D721Med (cell line): ENCODE measurements around the gene ABHD17A.

Experiments
- DNase-seq: peaks from one replicate; pipeline ENCODE4 v3.0.0; 2011; ENCODE audit warnings: low spot score; ENCODE audit not compliant: insufficient read length
- FAIRE-seq: peaks from 2 replicates; lab custom pipeline; 2011; peaks lifted over from hg19 to GRCh38; lab: Jason Lieb, UNC
- TF ChIP-seq, protein P1 (sequence below): IDR thresholded peaks from 2 replicates; pipeline ENCODE4 v1.5.1; 2012; ENCODE audit warnings: mild to moderate bottlenecking, control low read depth; ENCODE audit not compliant: insufficient read depth; ENCODE audit errors: missing control alignments

Gene ABHD17A

DNA sequence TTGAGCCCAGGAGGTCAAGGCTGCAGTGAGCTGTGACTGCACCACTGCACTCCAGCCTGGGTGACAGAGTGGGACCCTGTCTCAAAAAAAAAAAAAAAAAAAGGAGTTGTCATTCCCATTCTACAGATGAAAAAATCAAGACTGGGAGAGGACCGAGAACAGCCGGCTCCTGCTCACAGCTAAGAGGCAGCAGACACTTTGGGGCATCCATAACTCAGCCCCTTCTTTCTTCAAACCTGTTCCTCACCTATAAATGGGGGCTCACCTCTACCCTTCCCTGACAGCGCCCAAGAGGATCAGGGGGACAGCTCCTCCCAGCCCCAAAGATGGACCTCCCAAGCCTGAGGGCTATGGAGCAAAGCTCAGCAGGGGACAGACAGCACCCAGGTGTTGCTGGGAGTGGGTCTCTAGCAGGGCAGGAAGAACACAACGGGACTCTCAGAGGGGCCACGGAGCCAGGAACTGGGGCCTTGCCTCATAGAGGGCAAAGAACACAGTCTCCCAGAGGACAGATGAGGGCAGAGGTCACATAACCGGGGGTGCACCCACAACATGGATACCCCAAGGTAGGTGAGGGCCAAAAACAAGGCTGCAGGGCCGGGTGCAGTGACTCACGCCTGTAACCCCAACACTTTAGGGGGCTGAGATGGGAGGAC is 18.5 kb downstream of the ABHD17A start:
- TF ChIP-seq, protein P1, sequence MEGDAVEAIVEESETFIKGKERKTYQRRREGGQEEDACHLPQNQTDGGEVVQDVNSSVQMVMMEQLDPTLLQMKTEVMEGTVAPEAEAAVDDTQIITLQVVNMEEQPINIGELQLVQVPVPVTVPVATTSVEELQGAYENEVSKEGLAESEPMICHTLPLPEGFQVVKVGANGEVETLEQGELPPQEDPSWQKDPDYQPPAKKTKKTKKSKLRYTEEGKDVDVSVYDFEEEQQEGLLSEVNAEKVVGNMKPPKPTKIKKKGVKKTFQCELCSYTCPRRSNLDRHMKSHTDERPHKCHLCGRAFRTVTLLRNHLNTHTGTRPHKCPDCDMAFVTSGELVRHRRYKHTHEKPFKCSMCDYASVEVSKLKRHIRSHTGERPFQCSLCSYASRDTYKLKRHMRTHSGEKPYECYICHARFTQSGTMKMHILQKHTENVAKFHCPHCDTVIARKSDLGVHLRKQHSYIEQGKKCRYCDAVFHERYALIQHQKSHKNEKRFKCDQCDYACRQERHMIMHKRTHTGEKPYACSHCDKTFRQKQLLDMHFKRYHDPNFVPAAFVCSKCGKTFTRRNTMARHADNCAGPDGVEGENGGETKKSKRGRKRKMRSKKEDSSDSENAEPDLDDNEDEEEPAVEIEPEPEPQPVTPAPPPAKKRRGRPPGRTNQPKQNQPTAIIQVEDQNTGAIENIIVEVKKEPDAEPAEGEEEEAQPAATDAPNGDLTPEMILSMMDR, result no peak
- no peak for FAIRE-seq
- DNase-seq, result no peak

DNA sequence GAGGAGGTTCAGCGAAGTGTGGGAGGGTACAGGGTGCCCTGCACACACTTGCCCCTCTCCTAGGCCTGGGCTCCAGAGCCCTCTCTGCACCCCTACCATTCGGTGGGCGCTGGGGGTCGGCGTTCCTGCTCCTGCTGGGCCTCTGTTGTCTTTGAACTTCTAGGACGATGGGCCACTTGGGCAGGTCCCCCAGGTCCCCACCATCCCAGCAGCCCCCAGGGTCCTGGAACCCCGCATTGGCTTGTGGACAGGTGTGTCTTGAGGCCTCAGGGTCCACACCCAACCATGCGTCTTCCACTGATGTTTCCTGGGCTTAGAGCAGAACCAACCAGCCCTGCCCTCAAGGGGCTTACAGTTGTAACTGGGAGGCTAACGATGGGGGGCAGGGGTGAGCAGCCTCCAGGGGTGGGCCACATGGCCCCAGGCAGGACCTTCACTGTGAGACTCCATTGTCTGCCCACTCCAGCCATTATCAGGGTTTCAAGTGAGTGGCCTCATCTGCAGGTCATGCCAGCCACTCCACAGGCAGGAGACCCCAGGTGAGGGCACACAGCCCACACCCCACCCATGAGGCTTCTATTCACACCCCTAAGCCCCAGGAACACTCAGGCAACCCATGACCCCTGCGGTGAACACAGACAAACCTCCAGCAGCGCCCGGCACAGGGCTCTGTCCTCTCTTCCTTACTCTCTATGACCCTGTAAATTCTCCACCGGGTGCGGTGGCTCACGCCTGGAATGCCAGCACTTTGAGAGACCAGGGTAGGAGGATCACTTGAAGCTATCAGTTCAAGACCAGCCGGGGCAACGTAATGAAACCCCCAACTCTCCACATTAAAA is 19.9 kb downstream of the ABHD17A start:
- FAIRE-seq (no peak), DNase-seq (no peak)
- TF ChIP-seq, protein P1, result no peak

DNA sequence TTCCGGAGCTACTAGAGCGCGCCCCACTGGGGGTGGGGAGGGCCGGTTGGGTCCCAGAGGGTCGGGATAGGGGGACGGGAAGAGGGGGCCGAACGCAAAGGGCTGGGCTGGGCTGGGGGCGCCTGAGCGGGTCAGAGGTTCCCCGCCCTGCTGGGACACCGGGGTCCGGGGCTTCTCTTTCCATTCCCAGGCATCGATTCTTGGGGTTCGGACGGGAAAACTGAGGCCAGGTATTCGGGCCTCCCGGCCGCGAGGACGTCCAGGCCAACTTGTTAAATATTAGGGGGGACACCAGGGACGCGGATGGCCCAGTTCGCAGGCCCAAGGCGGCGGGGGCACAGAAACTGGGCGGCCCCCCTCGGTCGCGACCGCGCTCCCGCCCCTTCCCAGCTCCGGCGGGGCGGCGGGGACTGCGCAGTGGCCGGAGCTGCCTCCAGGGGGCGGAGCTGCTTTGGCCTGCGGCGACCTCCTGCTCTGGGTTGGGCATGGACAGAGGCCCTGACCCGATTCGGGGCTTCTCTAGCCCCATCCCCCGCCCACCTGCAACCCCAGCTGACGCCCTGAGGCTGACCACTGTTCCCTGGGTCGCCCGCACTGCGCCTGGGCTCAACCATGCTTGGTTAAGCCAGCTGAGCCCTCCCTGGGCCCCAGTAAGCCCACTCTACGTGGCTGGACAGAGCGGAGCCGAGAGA is 20.7 kb downstream of the ABHD17A start:
- TF ChIP-seq, protein P1, result peak; percentile 58
- FAIRE-seq (no peak), DNase-seq (no peak)

DNA sequence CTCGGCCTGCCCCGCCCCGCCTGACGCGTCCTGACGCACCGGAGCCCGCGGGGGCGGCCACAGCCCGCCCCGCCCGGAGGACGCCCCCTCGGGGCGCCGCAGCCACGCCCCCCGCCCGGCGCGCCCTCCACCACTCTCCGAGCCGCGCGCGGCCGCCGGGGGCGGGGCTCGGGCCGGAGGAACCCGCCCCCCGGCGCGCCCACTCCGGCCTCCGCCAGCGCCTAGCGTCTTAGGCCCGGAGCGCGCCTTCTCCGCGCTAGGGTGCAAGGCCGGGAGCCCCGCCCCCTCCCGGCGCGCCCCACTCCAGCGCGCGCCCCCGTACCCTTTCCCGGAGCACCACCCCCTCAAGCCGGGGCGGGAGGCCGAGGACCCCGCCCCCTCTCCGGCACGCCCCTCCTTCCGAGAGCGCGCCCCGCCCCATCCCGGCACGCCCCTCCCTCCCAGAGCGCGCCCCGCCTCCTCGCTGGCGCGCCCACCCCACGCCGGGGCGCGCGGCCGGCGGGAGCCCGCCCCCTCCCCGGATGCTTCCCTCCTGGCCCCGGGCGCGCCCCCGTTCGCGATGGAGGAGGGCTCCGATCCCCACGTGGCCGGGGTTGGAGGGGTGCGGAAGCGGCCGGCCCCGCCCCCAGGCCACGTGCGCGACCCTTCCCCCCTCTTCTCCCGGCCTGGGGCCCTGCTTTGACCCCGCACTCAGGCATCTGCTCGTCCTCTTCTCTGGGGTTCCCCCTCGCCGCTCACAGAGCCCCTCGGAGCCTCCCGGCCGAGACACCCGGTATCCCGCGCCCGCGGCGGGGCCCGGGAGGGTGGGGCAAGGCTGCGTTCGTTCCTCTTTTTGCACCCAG is 21.4 kb downstream of the ABHD17A start:
- no peak for FAIRE-seq
- TF ChIP-seq, protein P1, result no peak
- peak; percentile 84 for DNase-seq

DNA sequence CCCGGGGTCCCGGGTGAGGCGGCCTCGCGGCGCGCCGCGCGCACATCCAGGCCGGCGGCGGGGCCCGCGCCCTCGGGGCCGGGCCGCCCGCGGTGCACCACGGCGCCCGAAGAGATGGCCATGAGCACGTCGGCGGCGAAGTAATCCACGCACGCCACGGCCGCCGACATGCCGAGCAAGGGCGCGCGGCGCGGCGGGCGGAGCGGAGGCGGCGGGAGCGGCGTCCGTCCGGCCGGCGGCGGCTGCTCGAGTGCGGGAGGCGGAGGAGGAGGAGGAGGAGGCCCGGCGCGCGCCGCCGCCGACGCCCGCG is 22.0 kb downstream of the ABHD17A start, which contains the start of gene KLF16:
TSS of gene KLF16 (minus strand) at position 252 of the 310 bp plus-strand sequence. CDS start at position 170, 82 bp downstream.
- DNase-seq (no peak), FAIRE-seq (no peak)
- TF ChIP-seq, protein P1, result no peak

DNA sequence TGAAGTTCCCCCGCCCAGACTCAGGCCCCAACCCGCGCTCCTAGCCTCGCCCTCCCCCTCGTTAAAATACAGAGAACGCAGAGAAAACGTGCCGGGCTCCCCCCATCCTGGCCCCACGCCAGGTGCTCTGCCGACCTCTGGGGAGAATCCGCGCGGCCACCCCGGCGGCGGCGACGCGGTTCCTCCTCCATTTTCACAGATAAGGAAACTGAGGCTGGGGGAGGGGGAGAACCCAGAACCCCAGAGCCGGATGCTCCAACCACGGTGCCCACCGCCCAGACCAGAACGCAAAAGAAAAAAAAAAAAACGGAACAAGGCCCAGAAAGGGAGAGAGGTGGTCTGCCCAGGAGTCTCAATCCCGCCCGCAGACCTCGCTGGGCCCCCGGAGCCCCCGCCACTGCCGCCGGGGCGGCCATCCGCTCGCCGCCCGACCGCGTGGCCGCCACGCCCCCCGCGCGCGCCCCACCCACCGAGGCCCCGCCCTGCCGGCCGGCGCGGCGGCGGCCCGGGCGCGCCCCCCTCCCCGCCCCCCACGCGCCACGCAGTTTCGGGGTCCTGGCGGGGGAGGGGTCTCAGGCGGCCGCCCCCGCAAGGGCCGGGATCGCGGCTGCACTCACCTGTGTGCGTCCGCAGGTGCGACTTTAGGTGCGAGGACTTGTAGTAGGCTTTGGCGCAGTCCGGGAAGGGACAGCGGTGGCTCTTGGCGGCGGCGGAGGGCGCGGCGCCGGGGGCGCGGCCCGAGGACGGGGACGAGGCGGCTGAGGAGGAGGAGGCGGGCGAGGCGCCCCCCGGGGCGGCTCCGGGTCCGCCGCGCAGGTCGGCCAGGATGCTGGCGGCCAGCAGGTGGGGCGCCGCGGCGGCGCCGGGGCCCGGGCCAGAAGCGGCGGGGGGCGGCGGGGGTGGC is 22.6 kb downstream of the ABHD17A start:
- DNase-seq, result no peak
- FAIRE-seq, result no peak
- TF ChIP-seq, protein P1, result no peak
